HuH-7.5 (cell line): Measurements from ENCODE around the gene RNASET2.
"Not testable (repeated sequence)": the region's sequence is repeated elsewhere in the genome, so short reads cannot be mapped to it uniquely, and the experiment has no call there.

Source experiments
- DNase-seq: peaks from one replicate; pipeline ENCODE4 v3.0.0; 2011; ENCODE audit warnings: low spot score

Gene RNASET2

DNA sequence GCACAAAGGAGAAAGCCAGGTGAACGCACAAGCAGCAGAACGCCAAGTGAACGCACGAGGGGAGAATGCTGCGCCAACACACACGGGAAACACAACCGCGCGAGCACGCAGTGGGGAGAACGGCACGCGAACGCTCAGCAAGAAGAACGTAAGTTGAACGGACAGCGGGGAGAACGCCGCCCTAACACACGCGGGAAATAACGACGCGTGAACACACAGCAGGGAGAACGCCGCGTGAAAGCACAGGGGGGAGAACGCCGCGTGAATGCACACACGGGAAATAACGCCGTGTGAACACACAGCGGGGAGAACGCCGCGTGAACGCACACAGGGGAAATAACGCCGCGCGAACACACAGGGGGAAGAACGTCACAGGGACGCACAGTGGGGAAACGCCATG, 54.7 kb downstream of the RNASET2 start:
- no peak for DNase-seq

DNA sequence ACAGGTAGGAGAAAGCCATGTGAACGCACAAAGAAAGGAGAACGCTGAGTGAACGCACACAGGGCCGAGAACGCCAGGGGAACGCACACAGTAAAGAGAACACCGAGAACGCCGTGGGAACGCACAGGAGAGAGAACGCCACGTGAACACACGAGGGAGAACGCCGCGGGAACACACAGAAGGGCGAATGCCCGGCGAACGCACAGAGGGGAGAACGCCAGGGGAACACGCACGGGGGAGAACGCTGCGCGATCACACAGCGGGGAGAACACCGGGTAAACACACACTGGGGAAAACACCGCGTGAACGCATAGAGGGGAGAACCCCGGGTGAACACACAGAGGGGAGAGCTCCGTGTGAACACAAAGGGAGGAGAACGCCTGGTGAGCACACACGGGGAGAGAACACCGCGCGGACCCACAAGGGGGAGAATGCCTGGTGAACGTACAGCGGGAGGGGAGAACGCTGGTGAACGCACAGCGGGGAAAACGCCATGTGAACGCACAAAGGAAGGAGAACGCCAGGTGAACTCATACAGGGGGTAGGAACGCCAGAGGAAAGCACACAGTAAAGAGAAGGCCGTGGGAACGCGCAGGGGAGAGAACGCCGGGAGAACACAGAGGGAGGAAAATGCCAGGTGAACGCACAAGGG, 55.3 kb downstream of the RNASET2 start:
- no peak for DNase-seq

DNA sequence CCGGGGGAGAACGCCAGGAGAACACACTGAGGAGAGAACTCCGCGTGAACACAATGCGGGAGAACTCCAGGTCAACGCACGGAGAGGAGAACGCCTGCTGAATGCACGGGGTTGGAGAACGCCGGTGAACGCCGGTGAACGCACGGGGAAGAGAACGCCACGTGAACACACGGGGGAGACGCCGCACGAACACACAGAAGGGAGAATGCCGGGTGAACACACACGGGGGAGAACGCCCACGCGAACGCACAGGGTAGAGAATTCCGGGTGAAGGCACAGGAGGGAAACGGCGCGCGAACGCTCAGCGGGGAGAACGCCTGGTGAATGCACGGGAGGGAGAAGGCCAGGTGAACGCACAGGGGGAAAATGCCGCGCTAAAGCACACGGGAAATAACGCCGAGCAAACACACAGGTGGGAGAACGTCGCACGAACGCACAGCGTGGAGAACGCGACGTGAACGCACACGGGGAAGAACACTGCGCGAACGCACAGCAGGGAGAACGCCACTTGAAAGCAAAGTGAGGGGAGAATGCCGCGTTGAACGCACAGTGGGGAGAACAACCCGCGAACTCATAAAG, 56.1 kb downstream of the RNASET2 start:
- DNase-seq: no peak

DNA sequence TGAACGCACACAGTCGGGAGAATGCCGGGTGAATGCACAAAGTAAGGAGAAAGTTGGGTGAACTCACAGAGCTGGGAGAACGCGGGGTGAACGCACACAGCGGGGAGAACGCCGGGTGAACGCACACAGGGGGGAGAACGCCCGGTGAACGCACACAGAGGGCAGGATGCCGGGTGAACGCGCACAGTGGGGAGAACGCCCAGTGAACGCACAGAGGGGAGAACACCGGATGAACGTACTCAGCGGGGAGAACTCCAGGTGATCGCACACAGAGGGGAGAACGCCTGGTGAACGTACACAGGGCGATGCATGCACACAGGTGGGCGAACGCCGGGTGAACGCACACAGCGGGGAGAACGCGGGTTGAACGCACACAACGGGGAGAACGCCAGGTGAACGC, 57.4 kb downstream of the RNASET2 start:
- no peak for DNase-seq

DNA sequence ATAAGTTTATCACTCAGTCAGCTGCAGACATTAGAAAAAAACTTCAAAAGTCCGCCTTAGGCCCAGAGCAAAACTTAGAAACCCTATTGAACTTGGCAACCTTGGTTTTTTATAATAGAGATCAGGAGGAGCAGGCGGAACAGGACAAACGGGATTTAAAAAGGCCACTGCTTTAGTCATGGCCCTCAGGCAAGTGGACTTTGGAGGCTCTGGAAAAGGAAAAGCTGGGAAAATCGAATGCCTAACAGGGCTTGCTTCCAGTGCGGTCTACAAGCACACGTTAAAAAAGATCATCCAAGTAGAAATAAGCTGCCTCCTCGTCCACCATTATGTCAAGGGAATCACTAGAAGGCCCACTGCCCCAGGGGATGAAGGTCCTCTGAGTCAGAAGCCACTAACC, 61.7 kb downstream of the RNASET2 start:
- DNase-seq: not testable (repeated sequence)

DNA sequence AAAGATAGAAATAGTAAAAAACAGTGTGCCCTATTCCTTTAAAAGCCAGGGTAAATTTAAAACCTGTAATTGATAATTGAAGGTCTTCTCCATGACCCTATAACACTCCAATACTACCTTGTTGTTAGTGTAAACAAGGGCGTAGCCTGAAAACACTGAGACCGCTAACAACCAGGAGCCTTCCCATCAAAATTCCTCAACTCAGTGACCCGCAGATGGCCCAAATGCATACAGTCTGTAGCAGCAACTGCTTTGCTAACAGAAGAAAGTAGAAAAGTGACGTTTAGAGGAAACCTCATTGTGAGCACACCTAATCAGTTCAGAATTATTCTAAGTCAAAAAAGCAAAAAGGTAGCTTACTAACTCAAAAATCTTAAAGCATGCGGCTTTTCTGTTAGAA, 63.9 kb downstream of the RNASET2 start:
- DNase-seq: not testable (repeated sequence)

DNA sequence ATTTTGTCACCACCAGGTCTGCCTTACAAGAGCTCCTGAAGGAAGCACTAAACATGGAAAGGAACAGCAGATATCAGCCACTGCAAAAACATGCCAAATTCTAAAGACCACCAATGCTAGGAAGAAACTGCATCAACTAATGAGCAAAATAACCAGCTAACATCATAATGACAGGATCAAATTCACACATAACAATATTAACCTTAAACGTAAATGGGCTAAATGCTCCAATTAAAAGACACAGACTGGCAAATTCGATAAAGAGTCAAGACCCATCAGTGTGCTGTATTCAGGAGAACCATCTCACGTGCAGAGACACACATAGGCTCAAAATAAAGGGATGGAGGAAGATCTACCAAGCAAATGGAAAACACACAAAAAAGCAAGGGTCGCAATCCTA, 69.6 kb downstream of the RNASET2 start:
- DNase-seq: not testable (repeated sequence)

DNA sequence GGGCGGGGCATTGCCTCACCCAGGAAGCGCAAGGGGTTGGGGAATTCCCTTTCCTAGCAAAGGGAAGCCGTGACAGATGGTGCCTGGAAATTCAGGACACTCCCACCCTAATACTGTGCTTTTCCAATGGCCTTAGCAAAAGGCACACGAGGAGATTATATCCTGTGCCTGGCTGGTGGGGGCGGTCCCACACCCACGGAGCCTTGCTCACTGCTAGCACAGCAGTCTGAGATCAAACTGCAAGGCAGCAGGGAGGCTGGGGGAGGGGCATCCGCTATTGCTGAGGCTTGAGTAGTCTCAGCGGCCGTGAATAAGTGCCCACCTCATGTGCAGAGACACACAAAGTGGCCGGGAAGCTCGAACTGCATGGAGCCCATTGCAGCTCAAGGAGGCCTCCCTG, 71.4 kb downstream of the RNASET2 start:
- DNase-seq: not testable (repeated sequence)

DNA sequence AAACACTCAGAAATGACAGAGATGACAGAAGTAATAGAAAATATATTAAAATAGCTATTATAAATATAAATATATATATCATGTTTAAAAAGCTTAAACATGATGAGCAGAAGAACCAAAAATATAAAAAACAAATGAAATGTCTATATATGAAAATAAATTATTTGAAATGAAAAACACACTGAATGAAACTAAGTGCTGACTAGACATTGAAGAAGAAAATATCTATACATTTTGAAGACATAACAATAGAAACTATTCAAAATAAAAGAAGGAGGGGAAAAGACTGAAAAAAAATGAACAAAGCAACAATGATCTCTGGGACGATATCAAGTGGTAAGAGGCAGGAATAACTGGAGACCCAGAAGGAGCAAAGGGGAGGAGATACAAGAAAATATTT, 76.8 kb downstream of the RNASET2 start:
- no peak for DNase-seq
